ENCODE measurements around the gene ECM2.

Gene ECM2

GRCh38 chr9:92527832-92528521 is 7.8 kb downstream of the ECM2 start:
- no peak overlapping the region for H3K4me3 ChIP-seq (ENCODE audit: low read depth, low read length)
- no peak for TF ChIP-seq CTCF (IDR thresholded peaks at IDR 0.05; ENCODE audit: insufficient read depth, low read depth, low read length, missing control alignments)
- DNase-seq (ENCODE audit: low read depth), result no peak

- no peak for TF ChIP-seq CTCF (IDR thresholded peaks at IDR 0.05; ENCODE audit: insufficient read depth, low read depth, low read length, missing control alignments)
- H3K4me3 ChIP-seq (ENCODE audit: low read depth, low read length), result no peak overlapping the region
- DNase-seq (ENCODE audit: low read depth), result no peak
Observed at GRCh38 chr9:92527291-92527828, 8.4 kb downstream of the ECM2 start.

GRCh38 chr9:92525306-92525705 is 10.5 kb downstream of the ECM2 start:
- H3K4me3 ChIP-seq (ENCODE audit: low read depth, low read length), result no peak overlapping the region
- TF ChIP-seq CTCF (IDR thresholded peaks at IDR 0.05; ENCODE audit: insufficient read depth, low read depth, low read length, missing control alignments), result no peak
- DNase-seq (ENCODE audit: low read depth), result no peak

DNA sequence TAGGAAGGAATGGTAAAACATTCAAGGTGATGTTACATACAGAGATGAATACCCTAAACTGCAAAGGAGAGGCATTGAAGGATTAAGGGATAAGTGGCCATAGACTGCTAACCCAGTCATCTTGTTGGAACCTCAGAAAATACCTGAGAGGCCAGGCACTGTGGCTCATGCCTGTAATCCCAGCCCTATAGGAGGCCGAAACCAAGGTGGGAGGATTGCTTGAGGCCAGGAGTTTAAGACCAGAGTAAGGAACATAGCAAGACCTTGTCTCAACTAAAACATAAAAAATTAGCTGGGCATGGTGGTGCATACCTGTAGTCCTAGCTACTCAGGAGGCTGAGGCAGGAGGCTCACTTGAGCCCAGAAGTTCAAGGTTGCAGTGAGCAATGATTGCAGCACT is 10.9 kb downstream of the ECM2 start:
- DNase-seq (ENCODE audit: low read depth), result no peak
- no peak for TF ChIP-seq CTCF (IDR thresholded peaks at IDR 0.05; ENCODE audit: insufficient read depth, low read depth, low read length, missing control alignments)
- H3K4me3 ChIP-seq (ENCODE audit: low read depth, low read length), result no peak overlapping the region

DNA sequence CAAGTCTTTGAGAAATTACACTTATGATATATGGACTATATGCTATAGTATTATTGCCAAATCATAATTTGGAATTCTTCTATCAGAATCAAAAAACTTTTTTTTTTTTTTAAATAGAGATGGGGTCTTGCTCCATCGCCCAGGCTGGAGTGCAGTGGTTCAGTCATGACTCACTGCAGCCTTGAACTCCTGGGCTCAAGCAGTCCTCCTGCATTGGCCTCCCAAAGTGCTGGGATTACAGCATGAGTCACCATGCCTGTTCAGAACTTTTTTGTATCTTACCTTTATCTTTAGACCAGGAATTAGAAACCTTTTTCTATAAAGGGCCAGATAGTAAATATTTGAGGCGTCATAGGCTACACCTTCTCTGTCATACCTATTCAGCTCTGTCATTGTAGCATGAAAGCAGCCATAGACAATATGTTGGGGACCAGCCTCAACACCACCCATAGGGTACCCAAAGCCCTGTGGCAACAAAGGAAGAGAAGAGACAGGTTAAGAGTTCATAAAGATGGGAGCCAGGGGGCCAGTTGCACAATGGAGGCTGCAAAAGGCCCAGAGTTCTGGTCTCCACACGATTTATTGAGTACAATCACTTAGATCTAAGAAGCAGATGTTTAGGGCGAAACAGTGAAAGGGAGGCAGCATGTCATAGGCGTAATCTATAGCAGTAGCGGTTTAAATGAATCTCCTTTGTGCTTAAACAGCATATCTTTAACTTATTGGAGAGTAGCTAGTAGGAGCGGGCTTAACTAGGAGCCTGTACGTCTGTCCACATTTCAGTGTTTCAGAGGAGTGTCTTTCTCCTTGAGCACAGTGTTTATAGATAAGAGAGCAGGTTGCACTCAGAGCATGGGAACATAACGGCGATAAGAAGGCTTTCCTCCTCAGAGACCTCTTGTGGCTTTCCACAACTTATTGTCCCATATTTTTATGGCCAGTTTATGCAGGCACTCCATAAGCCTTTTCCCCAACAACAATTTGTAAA is 12.5 kb downstream of the ECM2 start:
- DNase-seq (ENCODE audit: low read depth), result no peak
- TF ChIP-seq CTCF (IDR thresholded peaks at IDR 0.05; ENCODE audit: insufficient read depth, low read depth, low read length, missing control alignments), result no peak
- H3K4me3 ChIP-seq (ENCODE audit: low read depth, low read length), result no peak overlapping the region

GRCh38 chr9:92520837-92521236 is 15.0 kb downstream of the ECM2 start:
- TF ChIP-seq CTCF (IDR thresholded peaks at IDR 0.05; ENCODE audit: insufficient read depth, low read depth, low read length, missing control alignments), result no peak

More at GRCh38 chr9:92520837-92521236, 15.0 kb downstream of the ECM2 start:
- DNase-seq (ENCODE audit: low read depth), result no peak
- no peak overlapping the region for H3K4me3 ChIP-seq (ENCODE audit: low read depth, low read length)
